Activated T-cell treated with anti-CD3 and anti-CD28 coated beads for 4 hours (primary cell): Measurements from ENCODE around the gene PMP22.
"Not testable (repeated sequence)": the region's sequence is repeated elsewhere in the genome, so short reads cannot be mapped to it uniquely, and the experiment has no call there.

Experiments
- DNase-seq: peaks from one replicate; pipeline ENCODE4 v3.0.0-alpha.2; 2020

PMP22 gene

GRCh38 chr17:15200574-15200973 is 64.6 kb downstream of the PMP22 start:
- DNase-seq, result not testable (repeated sequence)

GRCh38 chr17:15197229-15197628 is 67.9 kb downstream of the PMP22 start:
- DNase-seq, result no peak

- DNase-seq, result no peak
These were observed 70.3 kb downstream of the PMP22 start for GRCh38 chr17:15194859-15195277.

GRCh38 chr17:15185625-15185991 is 79.5 kb downstream of the PMP22 start:
- DNase-seq, result no peak

- no peak for DNase-seq
These were observed 80.1 kb downstream of the PMP22 start for GRCh38 chr17:15184872-15185624.

- DNase-seq, result no peak
These were observed 83.3 kb downstream of the PMP22 start for GRCh38 chr17:15181816-15182215.

GRCh38 chr17:15181333-15181732 is 83.8 kb downstream of the PMP22 start:
- no peak for DNase-seq

- no peak for DNase-seq
These were observed 85.0 kb downstream of the PMP22 start for GRCh38 chr17:15180121-15180561.
